Fibroblast of lung (primary cell): ENCODE measurements around the gene LHFPL6. TPM values are rescaled to one million over a fixed set of nuclear protein-coding genes. Genes with fewer than 3 reads are reported as not detected.

Source experiments
- DNase-seq, 2 donors: peaks; one replicate each; pipeline versions ENCODE4 v3.0.0 to v3.0.0-alpha.2; 2010; ENCODE audit warnings: low read depth in 2 of 2
- H2AFZ ChIP-seq: 2 replicates; pipeline ENCODE4 v1.5.1; 2012; ENCODE audit warnings: low read length, control low read depth, inconsistent platforms
- H3K27ac ChIP-seq: 2 replicates; pipeline ENCODE4 v1.5.1; 2011; ENCODE audit warnings: low read length, control low read depth; ENCODE audit not compliant: insufficient read depth
- H3K27me3 ChIP-seq: 2 replicates; pipeline ENCODE4 v1.5.1; 2011; ENCODE audit warnings: mild to moderate bottlenecking, low read length; ENCODE audit not compliant: control insufficient read depth, insufficient read depth
- H3K36me3 ChIP-seq: 2 replicates; pipeline ENCODE4 v1.5.1; 2011; ENCODE audit warnings: low read length; ENCODE audit not compliant: control insufficient read depth, insufficient read depth
- H3K4me1 ChIP-seq: 2 replicates; pipeline ENCODE4 v1.5.1; 2011; ENCODE audit warnings: low read length; ENCODE audit not compliant: control insufficient read depth, insufficient read depth; ENCODE audit errors: extremely low read depth
- H3K4me2 ChIP-seq: 2 replicates; pipeline ENCODE4 v1.5.1; 2011; ENCODE audit warnings: low read length, control low read depth; ENCODE audit not compliant: insufficient read depth; ENCODE audit errors: extremely low read depth
- H3K4me3 ChIP-seq, 4 experiments: fragments of 200-600 bp in 1 of 4; sonication (generic) in 1 of 4; replicated peaks in 1 of 4; 2 replicates each; pipeline ENCODE4 v1.5.1; 2011 to 2016; ENCODE audit warnings: low read length in 4 of 4, low read depth in 3 of 4, mild to moderate bottlenecking in 3 of 4, control low read depth in 2 of 4, inconsistent platforms in 1 of 4, mixed read lengths in 1 of 4; ENCODE audit not compliant: insufficient read depth in 1 of 4; ENCODE audit errors: control extremely low read depth in 1 of 4
- H3K79me2 ChIP-seq: 2 replicates; pipeline ENCODE4 v1.5.1; 2012; ENCODE audit warnings: mild to moderate bottlenecking, low read length, inconsistent platforms; ENCODE audit not compliant: control insufficient read depth, insufficient read depth
- H3K9ac ChIP-seq: 2 replicates; pipeline ENCODE4 v1.5.1; 2011; ENCODE audit warnings: mild to moderate bottlenecking, low read length, control low read depth; ENCODE audit not compliant: insufficient read depth
- H3K9me3 ChIP-seq: 2 replicates; pipeline ENCODE4 v1.5.1; 2012; ENCODE audit warnings: low read depth, low read length; ENCODE audit not compliant: control insufficient read depth, insufficient read depth
- H4K20me1 ChIP-seq: 2 replicates; pipeline ENCODE4 v1.5.1; 2011; ENCODE audit warnings: low read length; ENCODE audit not compliant: control insufficient read depth, insufficient read depth; ENCODE audit errors: extremely low read depth
- CTCF ChIP-seq, 2 donors: IDR thresholded peaks in 1 of 2; conservative IDR thresholded peaks in 1 of 2; 1 replicate in 1 of 2; 2 replicates in 1 of 2; pipeline ENCODE4 v1.5.1; 2011 to 2012; ENCODE audit warnings: low read length in 2 of 2, control low read depth in 1 of 2, inconsistent platforms in 1 of 2, low read depth in 1 of 2, mild to moderate bottlenecking in 1 of 2
- EZH2 ChIP-seq: IDR thresholded peaks from 2 replicates; pipeline ENCODE4 v1.5.1; 2012; ENCODE audit warnings: low read length, control low read depth, mild to moderate bottlenecking; ENCODE audit errors: missing control alignments
- polyA plus RNA-seq, 2 donors: library from polyadenylated mRNA; depleted of rRNA in 1 of 2; stranded (reverse) in 1 of 2; unstranded in 1 of 2; fragments of >200 nt; gene quantifications; 2 replicates each; pipeline ENCODE4 v1.2.1, GENCODE V29; 2011 to 2012; ENCODE audit warnings: missing spikeins in 1 of 2
- total RNA-seq: library from RNA; depleted of rRNA; stranded (reverse); fragments of >200 nt; gene quantifications from 2 replicates; pipeline ENCODE4 v1.2.1, GENCODE V29; 2014

LHFPL6 gene
- total and polyA plus RNA-seq, 2 donors (not counting 1 experiment from before 2014, with no cell fraction given), result 42.4 to 86.8 TPM

- H3K9ac ChIP-seq, result no peak overlapping the region
- no peaks in the 10 kb centered on the region for H3K27me3 ChIP-seq
- H3K9me3 ChIP-seq, result no peaks in the 10 kb centered on the region
- H3K4me3 ChIP-seq, result no peak overlapping the region
- no peaks in the 10 kb centered on the region for H4K20me1 ChIP-seq
- no peaks in the 10 kb centered on the region for H3K36me3 ChIP-seq
- no peak overlapping the region for H2AFZ ChIP-seq
- peak overlapping the region; percentile 52 for H3K4me2 ChIP-seq
- H3K4me1 ChIP-seq, result peaks cover 10% of the 10 kb centered on the region
- TF ChIP-seq EZH2 (no peak), CTCF (conservative IDR thresholded peaks at IDR 0.05 in 1 of 2, IDR thresholded peaks at IDR 0.05 in 1 of 2; ENCODE audit: low read depth in 1 of 2, low read length in 2 of 2) (no peak)
- DNase-seq, result peak in 1 of 2 donors; percentile 35
- peaks cover 13% of the 10 kb centered on the region for H3K79me2 ChIP-seq
- H3K27ac ChIP-seq, result no peak overlapping the region
Observed at GRCh38 chr13:39588384-39588783, 14.6 kb downstream of the LHFPL6 start.

GRCh38 chr13:39587939-39588338, 15.1 kb downstream of the LHFPL6 start:
- peaks cover 13% of the 10 kb centered on the region for H3K79me2 ChIP-seq
- H3K4me1 ChIP-seq, result peaks cover 10% of the 10 kb centered on the region
- no peak for TF ChIP-seq EZH2
- no peak for TF ChIP-seq CTCF (conservative IDR thresholded peaks at IDR 0.05 in 1 of 2, IDR thresholded peaks at IDR 0.05 in 1 of 2; ENCODE audit: low read depth in 1 of 2, low read length in 2 of 2)
- peak overlapping the region; percentile 43 for H2AFZ ChIP-seq
- H3K9me3 ChIP-seq, result no peaks in the 10 kb centered on the region
- no peak overlapping the region for H3K4me3 ChIP-seq
- no peaks in the 10 kb centered on the region for H3K27me3 ChIP-seq
- H3K9ac ChIP-seq, result no peak overlapping the region
- H4K20me1 ChIP-seq, result no peaks in the 10 kb centered on the region
- H3K36me3 ChIP-seq, result no peaks in the 10 kb centered on the region
- H3K27ac ChIP-seq, result no peak overlapping the region
- DNase-seq, result no peak
- H3K4me2 ChIP-seq, result peak overlapping the region; percentile 26

GRCh38 chr13:39586958-39587605, 15.9 kb downstream of the LHFPL6 start:
- H3K27ac ChIP-seq, result no peak overlapping the region
- TF ChIP-seq EZH2 (no peak), CTCF (conservative IDR thresholded peaks at IDR 0.05 in 1 of 2, IDR thresholded peaks at IDR 0.05 in 1 of 2; ENCODE audit: low read depth in 1 of 2, low read length in 2 of 2) (no peak)
- H4K20me1 ChIP-seq, result no peaks in the 10 kb centered on the region
- H3K9ac ChIP-seq, result no peak overlapping the region
- no peaks in the 10 kb centered on the region for H3K9me3 ChIP-seq
- H3K79me2 ChIP-seq, result peaks cover 13% of the 10 kb centered on the region
- no peak overlapping the region for H2AFZ ChIP-seq
- H3K36me3 ChIP-seq, result no peaks in the 10 kb centered on the region
- no peak for DNase-seq
- no peak overlapping the region for H3K4me2 ChIP-seq
- peaks cover 10% of the 10 kb centered on the region for H3K4me1 ChIP-seq
- no peaks in the 10 kb centered on the region for H3K27me3 ChIP-seq
- no peak overlapping the region for H3K4me3 ChIP-seq
